ENCODE data around the gene DIP2C.

DIP2C gene

DNA sequence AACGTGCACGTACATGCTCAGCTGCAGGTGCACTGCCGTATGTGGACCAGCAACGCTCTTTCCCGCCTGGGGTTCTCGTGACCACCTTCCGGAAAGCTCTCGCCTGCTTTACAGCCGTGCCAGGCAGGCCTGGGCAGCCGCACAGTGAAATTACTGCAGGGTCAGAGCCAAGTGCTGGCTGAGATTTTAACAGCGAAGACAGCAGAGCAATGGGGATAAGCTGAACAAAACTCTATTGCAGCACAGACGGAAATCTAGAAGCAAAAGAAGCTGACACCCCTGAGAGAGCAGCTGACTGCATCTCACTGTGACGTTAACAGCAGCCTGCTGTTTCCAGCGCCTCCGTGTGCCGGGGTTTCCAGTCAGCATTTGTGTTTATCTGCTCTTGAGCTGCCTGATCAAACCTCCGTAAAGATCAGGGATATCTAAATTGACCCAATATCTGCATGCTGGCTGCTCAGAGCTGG lies 179.0 kb downstream of the DIP2C start:
- DNase-seq, result no peak

DNA sequence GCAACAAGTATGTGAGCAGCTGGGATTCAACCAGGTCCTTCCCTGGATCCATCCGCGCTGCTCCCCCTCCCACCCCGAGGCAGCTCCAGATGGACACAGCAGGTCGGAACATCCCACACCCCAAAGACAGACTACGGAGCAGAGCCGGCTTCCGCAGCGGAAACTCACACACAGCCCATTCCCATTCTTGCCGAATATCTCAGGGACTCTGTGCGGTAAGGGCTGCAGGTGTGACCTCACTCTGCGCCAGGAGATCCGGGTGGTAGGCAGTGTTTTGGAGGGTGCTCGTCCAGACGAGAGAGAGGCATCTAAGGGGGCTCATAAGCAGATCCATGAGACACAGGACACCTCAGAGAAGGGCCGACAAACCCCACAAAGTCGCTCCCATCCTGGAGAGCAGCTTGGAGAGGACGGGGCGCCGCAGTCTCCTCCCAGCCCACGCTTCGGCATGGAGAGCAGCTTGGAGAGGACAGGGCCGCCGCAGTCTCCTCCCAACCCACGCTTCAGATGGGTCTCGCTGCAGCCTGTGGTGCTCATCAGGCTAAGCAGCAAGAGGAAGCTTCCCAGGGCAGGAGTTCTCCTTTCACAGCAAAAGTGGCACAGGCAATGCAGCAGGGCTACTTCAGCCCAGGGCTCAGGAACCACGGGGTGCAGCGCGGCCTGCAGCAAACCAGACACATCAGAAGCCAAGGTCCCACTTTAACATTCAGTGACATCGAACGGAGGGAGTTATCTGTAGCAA lies 179.9 kb downstream of the DIP2C start:
- DNase-seq, result no peak

DNA sequence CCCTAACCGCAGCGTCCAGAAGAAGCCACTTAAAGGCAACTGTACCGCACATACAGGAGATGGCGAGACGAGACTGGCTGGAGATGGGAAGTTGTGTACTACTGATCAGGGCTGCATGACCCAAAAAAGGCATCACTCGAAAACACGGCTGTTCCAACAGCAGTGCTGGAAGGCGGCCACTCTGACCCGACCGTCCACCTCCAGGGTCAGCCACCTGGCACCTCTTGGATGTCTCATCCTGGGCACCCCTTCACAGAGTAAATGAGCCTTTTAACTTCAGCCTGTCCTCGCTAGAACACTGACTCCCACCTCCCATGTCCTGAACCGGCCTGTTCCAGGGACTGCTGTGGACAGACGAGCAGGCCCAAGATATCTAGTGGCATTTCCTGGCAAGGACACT lies 180.7 kb downstream of the DIP2C start:
- no peak for DNase-seq

DNA sequence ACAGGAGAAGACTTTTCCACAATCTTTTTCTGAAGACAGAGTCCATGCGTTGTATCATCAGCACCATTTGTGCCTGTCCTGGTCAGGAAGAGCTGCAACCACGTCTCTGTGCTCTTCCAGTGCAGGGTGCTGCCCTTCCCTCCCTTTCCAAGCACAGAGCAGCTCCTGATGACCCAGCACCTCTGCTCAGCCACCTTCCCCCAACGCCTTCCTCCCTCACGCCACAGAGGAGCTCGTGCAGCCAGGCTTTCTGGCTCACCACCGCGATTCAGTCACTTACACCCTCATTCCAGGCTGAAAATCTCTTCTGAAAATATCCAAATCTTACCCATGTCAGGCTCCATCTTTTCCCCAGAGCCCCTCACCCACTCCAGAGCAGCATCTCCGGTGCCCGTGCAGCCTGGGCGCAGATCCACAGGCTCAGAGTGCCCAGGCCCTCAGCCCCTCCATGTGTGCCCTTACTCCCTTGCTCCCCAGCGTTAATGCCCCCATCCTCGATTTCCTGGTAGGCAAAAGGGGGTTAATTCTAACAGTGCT lies 181.5 kb downstream of the DIP2C start:
- no peak for DNase-seq

DNA sequence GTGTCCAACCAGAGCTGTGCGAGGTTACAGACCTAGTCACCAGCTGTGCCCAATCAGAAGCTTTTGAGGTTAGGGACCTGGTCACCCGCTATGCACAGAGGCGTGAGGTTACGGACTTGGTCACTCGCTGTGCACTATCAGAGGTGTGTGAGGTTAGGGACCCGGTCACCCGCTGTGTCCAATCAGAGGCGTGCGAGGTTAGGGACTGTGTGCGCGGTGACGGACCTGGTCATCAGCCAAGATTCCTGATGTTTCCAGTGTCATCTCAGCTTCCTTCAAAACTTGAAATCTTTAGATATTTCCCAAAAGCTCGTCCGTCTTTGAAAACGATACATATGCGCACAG lies 182.1 kb downstream of the DIP2C start:
- DNase-seq, result no peak

DNA sequence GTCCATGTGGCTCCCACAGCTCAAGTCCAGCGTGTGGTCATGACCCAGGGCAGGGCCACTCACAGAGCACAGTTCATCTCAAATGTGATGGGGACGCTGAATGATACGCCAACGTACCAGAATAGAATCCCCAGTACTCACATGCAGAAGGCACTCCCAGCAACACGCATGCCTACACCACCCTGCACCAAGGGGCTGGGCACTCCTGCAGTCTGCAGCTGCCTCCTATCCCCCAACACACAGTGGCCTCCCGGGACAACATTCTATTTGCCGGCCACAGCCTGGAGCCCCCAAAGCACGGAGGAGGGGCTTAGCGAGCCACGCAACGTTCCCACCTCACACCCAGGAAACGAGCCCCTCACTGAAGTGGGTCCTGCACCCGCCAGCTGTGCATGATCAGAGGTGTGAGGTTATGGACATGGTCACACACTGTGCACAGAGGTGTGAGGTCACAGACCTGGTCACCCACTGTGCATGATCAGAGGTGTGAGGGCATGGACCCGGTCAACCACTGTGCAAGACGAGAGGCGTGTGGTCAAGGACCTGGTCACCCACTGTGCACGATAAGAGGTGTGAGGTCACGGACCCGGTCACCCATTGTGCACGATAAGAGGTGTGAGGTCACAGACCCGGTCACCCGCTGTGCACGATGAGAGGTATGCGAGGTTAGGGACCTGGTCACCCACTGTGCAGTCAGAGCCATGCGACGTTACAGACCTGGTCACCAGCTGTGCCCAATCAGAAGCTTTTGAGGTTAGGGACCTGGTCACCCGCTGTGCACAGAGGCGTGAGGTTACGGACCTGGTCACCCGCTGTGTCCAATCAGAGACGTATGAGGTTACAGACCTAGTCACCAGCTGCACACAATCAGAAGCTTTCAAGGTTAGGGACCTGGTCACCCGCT lies 182.8 kb downstream of the DIP2C start:
- DNase-seq, result no peak

DNA sequence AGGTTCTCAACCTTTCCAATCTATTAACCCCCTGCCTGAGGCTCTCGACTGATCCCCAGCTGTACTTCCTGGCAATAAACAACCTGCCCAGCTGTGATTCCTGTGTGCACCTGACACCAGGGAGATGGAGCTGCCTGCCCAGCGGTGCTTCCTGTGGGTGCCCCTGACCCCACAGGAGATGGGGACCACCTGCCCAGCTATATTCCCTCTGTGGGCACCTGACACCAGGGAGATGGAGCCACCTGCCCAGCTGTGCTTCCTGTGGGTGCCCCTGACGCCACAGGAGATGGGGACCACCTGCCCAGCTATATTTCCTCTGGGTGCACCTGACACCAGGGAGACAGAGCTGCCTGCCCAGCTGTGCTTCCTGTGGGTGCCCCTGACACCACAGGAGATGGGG lies 184.0 kb downstream of the DIP2C start:
- DNase-seq, result no peak

DNA sequence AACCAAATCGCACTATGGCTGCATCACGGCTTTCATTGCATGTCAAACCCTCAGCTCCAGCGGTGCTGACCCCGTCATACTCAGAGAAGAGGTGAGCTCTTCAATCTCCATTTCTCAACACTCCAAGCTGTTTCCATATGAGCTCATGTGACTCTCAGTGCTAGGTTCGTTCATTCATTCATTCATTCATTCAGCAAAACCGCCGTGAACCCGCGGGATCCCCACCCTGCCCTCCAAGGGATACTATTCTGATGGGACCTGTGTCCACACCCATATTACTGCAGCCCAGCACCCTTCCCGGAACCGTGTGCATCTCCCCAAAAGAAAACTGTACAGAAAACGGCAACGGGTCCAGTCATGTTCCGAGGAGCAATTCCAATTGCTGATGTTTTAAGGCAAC lies 184.7 kb downstream of the DIP2C start:
- no peak for DNase-seq

DNA sequence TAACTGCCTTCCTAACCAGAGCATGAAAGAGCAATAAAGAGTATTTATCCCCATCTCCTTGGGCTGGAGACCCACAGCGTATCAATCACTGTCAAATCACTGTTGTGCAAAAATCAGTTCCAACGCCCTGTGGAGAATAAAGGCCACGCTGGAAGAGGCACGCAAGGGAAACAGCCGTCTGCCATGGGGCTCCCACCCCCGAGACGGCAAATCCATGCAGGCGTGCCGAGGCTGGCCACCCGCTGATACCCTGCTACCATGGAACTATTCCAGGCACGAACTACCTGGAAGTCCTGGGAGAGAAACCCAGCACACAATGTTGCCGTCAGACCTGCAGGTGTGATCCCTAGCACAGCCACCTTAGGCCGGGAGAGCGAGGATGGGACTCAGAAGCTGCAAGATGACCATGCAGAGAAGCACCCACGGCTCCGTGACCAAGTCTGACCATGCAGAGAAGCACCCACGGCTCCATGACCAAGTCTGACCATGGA lies 185.3 kb downstream of the DIP2C start:
- DNase-seq, result no peak

DNA sequence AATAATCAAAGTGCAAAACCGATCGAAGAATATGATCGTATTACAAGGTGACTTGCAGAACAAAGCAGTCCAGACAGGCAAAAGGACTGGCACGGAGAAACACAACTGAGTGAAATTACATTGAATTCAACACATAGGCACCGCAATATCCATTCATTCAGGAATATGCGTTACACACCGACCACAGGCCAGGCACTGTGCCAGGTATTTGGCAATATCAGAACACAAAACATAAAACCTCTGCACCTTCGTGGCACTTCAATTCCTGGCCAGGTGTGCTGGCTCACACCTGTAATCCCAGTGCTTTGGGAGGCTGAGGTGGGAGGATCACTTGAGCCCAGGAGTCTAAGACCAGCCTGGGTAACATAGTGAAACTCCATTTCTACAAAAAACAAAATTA lies 187.9 kb downstream of the DIP2C start:
- DNase-seq, result no peak

DNA sequence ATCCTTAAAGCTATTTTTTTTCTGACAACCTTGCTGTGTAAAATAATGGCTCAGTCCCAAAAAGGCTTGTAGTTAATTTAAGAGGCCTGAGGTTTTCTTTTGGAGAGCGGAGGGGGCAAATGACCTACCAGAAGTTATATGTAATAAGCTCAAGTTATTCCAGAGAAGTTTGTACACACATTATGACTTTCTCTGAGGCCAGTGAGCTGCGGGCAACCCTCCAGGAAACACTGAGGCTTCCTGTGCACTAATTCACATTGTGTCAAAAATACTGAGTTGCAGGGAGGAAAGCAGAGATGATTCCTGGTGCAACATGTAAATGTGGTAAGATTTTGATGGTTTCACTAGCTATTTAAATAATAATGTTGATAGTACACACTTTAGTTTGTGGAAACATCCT lies 188.6 kb downstream of the DIP2C start:
- no peak for DNase-seq

DNA sequence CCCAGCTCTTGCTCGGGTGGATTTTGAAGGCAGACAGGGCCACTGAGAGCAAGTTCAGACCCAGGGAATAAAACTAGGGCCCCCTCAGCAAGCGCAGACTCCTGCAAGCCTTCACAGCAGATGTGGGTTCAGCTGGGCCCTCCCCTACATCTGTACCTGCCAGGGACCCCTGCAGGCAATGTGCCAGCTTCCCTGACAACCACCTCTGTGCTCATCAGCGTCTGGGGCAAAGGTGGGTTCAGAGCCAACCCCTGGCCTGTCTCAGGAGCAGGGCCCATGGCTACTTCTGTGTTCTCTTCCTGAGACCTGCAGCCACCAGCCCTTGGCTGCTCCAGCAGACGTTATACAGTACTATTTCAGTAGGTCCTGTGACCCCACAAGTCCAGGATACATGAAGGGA lies 189.5 kb downstream of the DIP2C start:
- DNase-seq, result no peak

DNA sequence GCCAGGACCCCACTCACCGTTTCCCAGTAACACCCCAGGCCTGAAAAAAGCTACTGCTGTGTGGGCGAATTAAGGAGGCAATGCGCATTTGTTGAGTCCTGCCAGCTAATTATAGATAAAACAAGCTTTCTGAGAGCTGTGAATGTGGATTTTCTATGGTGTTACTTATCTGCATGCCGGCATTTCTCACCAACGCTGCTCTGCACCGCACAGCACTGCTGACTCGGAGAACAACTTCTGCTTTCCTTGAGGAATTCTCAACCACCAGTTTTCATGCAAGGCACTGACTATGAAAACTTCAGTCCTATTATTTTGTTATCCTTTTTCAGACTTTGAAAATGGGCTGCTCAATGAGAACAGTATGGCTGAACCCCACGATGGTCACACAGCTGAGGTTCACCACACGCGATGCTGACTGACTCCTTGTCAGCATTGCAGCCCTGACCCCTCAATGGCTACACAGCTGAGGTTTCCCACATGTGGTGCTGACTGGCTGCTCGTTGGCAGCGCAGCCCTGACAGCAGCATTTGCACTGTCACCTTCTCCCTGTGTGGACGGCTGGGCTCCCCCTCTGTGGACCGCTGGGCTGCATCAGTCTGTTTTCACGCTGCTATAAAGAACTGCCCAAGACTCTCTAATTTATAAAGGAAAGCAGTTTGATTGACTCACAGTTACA lies 190.6 kb downstream of the DIP2C start:
- no peak for DNase-seq

DNA sequence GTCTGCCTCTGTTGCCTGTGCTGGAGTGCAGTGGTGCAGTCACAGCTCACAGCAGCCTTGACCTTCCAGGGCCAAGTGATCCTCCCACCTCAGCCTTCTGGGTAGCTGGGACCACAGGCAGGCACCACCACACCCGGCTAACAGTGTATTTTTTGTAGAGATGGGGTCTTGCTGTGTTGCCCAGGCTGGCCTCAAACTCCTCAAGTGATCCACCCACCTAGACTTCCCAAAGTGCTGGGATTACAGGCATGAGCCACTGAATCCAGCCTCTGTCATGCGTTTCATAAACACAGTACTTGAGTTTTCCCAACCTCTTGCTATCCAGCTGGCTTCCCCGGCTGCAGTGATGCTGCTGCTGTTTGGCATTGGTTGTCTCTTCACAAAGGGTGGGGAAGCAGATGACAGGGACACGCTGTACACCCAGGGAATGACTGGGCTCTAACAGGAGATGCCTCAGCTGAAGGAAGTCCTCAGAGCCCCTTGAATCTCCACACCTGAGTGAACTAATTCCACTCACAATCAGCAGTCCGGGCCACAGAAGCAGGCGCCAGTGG lies 191.5 kb downstream of the DIP2C start:
- DNase-seq, result no peak

DNA sequence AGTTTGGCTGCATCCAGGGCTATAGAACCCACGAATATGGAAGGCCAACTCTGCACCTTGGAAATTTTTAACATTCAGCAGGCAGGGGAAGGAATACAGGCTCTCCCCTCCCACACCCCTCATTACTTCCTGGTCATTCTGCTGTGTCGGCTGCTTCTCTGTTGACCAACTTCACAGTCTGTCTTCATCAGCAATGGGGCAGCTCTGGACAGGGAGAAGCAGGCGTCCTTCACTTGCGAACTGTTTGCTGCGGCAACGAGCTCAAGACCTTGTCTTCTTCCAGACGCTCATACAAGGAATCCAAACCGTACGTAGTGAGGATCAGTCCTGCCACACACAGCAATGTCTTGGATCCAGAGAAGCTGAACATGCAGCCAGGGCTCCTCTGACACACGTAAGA lies 192.2 kb downstream of the DIP2C start:
- no peak for DNase-seq

DNA sequence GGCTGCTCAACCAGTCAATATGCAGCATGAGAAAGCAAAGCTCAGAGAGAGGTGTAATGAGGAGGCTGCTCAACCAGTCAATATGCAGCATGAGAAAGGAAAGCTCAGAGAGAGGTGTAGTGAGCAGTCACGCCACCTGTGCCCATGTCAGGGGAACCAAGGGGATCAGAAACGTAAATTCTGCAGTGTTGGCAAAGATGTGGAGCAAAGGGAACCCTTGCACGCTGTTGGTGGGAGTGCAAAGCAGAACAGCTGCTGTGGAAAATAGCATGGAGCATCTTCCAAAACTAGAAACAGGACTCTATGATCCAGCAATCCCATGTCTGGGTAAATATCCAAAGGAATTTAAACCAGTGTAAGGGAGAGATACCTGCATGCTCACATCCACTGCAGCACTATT lies 194.9 kb downstream of the DIP2C start:
- no peak for DNase-seq

DNA sequence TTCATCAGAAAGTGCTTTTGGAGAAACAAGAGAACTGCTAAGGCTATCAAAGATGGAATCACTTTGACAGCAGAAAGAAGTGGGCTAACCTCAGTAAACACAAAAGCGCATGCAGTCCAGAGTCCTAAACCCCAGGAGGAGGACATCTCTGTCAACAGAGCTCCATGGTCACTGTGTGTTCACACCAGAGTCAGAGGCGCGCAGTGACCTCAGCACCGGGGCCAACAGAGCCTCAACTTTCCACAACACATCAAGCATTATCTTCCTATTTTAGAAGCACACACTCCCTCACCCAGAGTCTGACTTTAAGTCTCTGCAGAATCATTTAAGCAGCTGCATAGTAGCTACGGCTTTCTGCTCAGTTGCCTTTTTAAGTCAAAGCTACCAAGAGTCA lies 195.3 kb downstream of the DIP2C start:
- no peak for DNase-seq

DNA sequence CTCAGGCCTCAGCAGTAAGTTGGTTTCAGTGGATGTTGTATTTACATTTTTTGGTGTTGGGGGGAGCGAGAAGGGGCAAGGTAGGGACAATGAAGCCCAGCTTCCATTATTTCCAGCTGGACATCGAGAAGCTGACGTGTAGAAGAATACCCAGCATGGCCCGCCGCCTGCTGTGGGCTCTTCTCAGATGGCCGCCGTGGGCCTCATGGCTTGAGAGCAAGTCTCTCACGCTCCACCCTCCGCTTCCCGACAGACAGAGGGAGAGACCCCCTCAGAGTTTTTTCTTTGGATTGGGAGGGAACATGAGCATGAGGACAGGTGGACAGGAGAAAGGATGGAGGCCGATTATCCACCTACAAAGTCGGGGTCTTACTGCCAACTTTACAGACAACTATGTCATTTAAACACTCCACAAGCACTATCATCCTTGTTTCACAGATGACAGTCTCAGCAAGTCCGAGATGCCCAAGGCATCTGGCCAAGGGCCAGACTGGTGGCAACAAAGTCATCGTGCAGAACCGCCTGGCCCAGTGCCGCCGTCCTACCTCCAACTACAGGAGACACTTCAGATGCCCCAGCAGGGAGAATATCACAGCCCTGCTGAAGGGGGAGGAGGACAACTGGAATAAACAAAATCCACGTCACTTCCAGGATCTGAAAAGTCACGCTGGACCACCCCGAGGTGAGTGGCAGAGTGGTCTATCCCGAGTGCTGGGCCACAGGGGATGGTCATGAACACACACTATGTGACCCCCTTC lies 195.9 kb downstream of the DIP2C start:
- no peak for DNase-seq

DNA sequence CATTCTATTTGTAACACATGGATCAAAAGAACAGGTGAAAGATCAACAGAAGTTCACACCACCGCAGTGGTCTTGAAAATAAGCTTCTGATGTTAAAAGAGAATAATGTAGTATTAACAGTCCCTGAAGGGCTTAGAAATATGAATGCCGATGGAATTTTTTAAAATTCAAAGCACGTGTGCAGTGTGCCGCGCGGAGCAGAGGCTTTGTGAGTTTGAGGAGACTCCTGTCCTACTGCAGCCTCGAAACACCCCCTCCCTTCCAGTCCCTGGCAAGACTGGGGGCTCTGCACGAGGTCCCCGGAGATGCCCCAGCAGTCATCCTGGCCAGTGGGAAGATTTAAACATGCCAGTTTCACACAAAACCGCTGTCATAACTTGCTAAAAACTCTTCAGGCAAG lies 196.6 kb downstream of the DIP2C start:
- DNase-seq, result no peak

DNA sequence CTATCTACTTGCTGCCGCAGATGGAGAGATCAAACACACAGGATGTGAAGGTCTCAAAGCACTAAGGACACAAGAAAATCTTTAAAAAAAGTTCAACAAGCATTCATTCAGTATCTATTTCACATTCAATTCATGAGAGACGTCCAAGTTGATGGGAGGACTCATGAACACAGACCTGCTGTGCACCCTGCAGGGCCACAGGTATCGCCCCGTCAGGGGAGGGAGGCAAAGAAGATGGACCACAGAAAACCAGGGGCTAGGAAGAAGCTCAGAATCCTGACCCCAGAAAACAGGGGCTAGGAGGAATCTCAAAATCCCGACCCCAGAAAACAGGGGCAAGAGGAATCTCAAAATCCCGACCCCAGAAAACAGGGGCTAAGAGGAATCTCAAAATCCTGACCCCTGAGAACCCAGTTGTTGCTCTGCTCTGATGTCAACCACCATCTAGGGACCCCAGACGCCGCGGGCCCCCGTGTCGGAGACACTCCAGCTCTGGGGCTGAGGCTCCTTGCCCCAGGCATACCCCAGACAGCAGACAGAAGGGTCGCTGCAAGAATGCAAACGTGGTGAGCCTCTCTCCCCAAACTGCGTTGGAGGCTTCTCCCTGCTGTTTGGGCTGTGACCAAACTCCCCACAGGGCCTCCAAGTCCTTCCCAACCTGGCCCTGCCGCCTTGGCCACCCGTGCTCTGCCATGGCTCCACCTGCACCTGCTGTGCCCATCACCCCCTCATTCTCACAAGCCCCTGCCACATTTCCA lies 197.6 kb downstream of the DIP2C start:
- no peak for DNase-seq

DNA sequence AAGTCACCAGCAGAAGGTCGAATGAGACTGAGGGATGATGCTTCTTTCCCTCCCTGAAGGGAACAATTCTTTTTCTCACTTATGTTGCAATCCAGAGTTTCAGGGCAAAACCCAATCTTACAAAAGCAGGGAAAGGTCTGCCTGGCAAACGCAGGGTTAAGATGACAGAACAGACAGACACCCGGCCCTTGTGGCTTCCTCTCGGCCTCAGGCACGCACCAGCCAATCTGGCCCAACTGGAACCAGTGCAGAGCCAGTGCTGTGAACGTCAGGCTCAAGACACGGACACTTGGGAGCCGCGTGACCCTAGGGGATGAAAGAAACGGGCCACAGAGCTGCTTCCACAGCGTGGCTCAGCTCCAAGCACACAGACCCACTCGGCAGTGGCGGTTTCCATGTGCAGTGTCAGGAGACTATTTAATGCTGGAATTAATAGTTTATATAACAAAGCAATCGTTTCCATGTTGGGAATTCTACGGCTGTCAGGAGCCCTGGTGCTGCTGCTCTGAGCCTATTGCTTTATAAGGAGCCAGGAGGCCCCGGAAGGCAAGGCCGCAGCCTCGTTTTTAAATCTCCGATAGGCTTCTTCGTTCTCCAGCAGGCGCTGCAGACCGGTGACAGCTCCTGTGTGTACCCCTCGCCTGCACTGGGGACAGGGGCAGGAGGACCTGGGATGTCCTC lies 198.4 kb downstream of the DIP2C start:
- no peak for DNase-seq
